GM23248 (cell line): Measurements from ENCODE around the gene TLR9.

Source experiments
- EZH2 ChIP-seq: fragments of 200-600 bp; sonication (generic); IDR thresholded peaks from 2 replicates; pipeline ENCODE4 v1.6.1; 2018; ENCODE audit warnings: antibody characterized with exemption, mild to moderate bottlenecking; ENCODE audit not compliant: insufficient read depth, poor library complexity, severe bottlenecking
- EZH2phosphoT487 ChIP-seq: fragments of 200-600 bp; sonication (generic); IDR thresholded peaks from 2 replicates; pipeline ENCODE4 v1.6.1; 2018; ENCODE audit warnings: antibody characterized with exemption, moderate library complexity, mild to moderate bottlenecking, low read depth; ENCODE audit not compliant: insufficient read depth

DNA sequence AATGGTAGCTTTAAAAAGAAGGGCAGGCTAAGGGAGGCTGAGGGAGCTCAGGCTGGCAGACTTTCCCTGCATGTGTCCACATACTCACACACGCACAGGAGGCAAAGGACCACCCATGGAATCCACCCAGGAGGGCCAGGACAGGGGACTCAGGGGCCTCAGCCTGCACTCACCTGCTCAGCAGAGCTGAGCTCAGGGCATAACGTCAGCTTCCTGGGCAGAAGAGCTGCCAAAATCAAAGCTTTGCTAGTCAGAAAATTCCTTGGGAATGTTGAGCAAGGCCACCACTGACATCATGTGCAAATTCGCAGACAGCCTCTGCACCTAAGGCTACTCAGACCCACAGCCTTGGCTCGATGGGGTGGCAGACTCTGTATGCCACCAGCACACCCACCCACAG, 43.9 kb downstream of the TLR9 start:
- TF ChIP-seq EZH2phosphoT487 (no peak), EZH2 (no peak)
